Gastroesophageal sphincter (tissue), 4 donors: ENCODE data around the gene CD226. TPM values are rescaled to one million over a fixed set of nuclear protein-coding genes. Genes with fewer than 3 reads are reported as not detected.

Experiments
- ATAC-seq: fragments of 150-250 bp; one replicate; pipeline ENCODE4 v1.9.1; 2016; ENCODE audit warnings: mild to moderate bottlenecking, moderate library complexity
- H3K27ac ChIP-seq, 4 donors: fragments of 200-600 bp; sonication (generic) in 3 of 4; 1 replicate in 3 of 4; 2 replicates in 1 of 4; pipeline ENCODE4 v1.5.1; 2016 to 2019
- H3K27me3 ChIP-seq: fragments of 200-600 bp; sonication (generic); one replicate; pipeline ENCODE4 v1.5.1; 2019
- H3K36me3 ChIP-seq, 2 donors: fragments of 200-600 bp; sonication (generic); one replicate each; pipeline ENCODE4 v1.5.1; 2019; ENCODE audit warnings: control low read depth in 1 of 2
- H3K4me1 ChIP-seq, 3 donors: fragments of 200-600 bp; sonication (generic); 1 replicate in 2 of 3; 2 replicates in 1 of 3; pipeline ENCODE4 v1.5.1; 2016 to 2019; ENCODE audit warnings: control low read depth in 2 of 3
- H3K4me3 ChIP-seq, 2 donors: fragments of 200-600 bp; sonication (generic); one replicate each; pipeline ENCODE4 v1.5.1; 2019; ENCODE audit warnings: mild to moderate bottlenecking in 1 of 2, moderate library complexity in 1 of 2
- H3K9me3 ChIP-seq, 3 donors: fragments of 200-600 bp; sonication (generic); one replicate each; pipeline ENCODE4 v1.5.1; 2017 to 2019; ENCODE audit warnings: control low read depth in 2 of 3
- EP300 ChIP-seq: sonication (generic); formaldehyde crosslinking; IDR thresholded peaks from one replicate; pipeline ENCODE4 v1.6.1; 2017; ENCODE audit warnings: antibody characterized with exemption, mild to moderate bottlenecking
- POLR2A ChIP-seq, 2 donors: fragments of 450-650 bp; IDR thresholded peaks; one replicate each; pipeline ENCODE4 v1.6.1; 2017; ENCODE audit warnings: antibody characterized with exemption in 2 of 2, mild to moderate bottlenecking in 2 of 2, moderate library complexity in 1 of 2
- POLR2AphosphoS5 ChIP-seq: sonication (generic); formaldehyde crosslinking; IDR thresholded peaks from one replicate; pipeline ENCODE4 v1.6.1; 2017; ENCODE audit warnings: antibody characterized with exemption
- WGBS, 2 donors: methylation state at CpG; one replicate each; pipeline ENCODE4 v1.1.5; 2018; ENCODE audit warnings: low coverage in 1 of 2; 5-methylcytosine and 5-hydroxymethylcytosine counted together
- total RNA-seq, 4 donors: library from RNA; depleted of rRNA; stranded (reverse); fragments of >200 nt; gene quantifications; one replicate each; pipeline ENCODE4 v1.1.0, GENCODE V29; 2016
- TF ChIP-seq, protein P1 (sequence below), 4 experiments: fragments of 200-600 bp in 2 of 4; fragments of 450-650 bp in 2 of 4; sonication (generic) in 1 of 4; IDR thresholded peaks; one replicate each; pipeline ENCODE4 v1.5.1; 2017 to 2019; ENCODE audit warnings: antibody characterized with exemption in 4 of 4, mild to moderate bottlenecking in 2 of 4, moderate library complexity in 2 of 4

CD226 gene
- total RNA-seq, 4 donors from 2014 or later, result 0.66 to 2.8 (median 0.87) TPM

DNA sequence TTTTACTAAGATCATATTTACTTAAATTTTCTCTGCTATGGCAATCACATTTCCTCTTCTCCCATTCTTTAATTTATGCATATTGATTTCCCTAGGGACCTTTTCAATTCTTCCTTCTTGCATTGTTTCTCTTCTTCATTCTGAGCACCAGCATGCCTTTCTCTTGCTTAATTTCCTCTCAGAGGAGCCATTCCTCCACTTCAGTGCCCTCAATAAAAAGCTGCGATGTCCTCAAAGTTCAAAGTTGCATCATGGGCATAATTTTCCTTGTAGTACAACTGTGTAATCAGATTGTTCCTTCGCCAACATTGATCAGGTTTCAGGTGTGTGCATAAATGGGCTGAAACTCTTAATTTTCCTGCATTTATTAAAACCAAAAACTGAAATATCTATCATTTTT, 21.8 kb upstream of the CD226 start:
- 90 to 100% methylated on average over 1 to 2 of the region's 2 CpGs for WGBS, 2 donors
- no peaks in the 10 kb centered on the region for H3K36me3 ChIP-seq
- no peak overlapping the region for H3K4me3 ChIP-seq
- H3K27ac ChIP-seq, result no peak overlapping the region
- H3K9me3 ChIP-seq, result peaks cover 0 to 17% (median 0%) of the 10 kb centered on the region in 3 donors
- TF ChIP-seq POLR2AphosphoS5 (no peak), EP300 (no peak), POLR2A (IDR thresholded peaks at IDR 0.05) (no peak)
- TF ChIP-seq, protein P1, sequence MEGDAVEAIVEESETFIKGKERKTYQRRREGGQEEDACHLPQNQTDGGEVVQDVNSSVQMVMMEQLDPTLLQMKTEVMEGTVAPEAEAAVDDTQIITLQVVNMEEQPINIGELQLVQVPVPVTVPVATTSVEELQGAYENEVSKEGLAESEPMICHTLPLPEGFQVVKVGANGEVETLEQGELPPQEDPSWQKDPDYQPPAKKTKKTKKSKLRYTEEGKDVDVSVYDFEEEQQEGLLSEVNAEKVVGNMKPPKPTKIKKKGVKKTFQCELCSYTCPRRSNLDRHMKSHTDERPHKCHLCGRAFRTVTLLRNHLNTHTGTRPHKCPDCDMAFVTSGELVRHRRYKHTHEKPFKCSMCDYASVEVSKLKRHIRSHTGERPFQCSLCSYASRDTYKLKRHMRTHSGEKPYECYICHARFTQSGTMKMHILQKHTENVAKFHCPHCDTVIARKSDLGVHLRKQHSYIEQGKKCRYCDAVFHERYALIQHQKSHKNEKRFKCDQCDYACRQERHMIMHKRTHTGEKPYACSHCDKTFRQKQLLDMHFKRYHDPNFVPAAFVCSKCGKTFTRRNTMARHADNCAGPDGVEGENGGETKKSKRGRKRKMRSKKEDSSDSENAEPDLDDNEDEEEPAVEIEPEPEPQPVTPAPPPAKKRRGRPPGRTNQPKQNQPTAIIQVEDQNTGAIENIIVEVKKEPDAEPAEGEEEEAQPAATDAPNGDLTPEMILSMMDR (IDR thresholded peaks at IDR 0.05), result no peak
- H3K4me1 ChIP-seq, result no peaks in the 10 kb centered on the region
- H3K27me3 ChIP-seq, result no peaks in the 10 kb centered on the region
- ATAC-seq, result no peak

DNA sequence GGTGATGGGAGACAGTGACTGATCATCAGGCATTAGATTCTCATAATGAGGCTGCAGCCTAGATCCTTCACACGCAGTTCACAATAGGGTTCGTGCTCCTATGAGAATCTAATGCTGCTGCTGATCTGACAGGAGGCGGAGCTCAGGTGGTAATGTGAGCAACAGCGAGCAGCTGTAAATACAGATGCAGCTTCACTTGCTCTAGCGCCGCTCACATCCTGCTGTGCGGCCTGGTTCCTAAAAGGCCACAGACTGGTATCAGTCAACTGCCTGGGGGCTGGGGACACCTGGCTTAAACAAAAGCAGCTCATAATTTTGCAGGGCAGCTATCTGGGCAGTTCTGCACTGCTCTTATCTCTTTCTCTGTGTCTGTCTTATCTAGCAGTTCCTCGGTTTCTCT, 20.4 kb upstream of the CD226 start:
- TF ChIP-seq POLR2A (IDR thresholded peaks at IDR 0.05) (no peak), EP300 (no peak), POLR2AphosphoS5 (no peak)
- TF ChIP-seq, protein P1 (IDR thresholded peaks at IDR 0.05), result no peak
- no peak for ATAC-seq
- Histone ChIP-seq H3K27ac (no peak overlapping the region), H3K9me3 (peaks cover 0 to 9% (median 0%) of the 10 kb centered on the region in 3 donors), H3K4me3 (no peak overlapping the region), H3K4me1 (no peaks in the 10 kb centered on the region), H3K27me3 (no peaks in the 10 kb centered on the region), H3K36me3 (no peaks in the 10 kb centered on the region)
- WGBS, 2 donors, result 63 to 81% methylated on average over 3 to 8 of the region's 8 CpGs

DNA sequence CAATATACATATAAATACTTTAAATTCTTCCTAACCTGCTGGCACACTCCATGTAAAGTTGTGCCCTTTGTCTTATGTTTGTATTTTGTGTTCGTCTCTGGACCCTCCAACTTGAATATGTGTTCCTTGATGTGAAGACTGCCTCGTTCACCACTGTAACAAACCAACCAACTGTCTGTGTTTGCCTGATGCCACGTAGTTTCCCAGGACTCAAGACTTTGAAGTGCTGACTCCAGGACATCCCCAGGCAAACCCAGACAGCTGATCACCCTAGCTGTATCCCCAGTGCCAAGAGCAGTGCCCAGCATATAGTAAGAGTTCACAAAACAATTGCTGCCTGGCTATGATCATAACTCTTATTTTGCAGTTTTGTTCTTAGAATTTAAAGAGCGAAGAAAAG, 15.5 kb upstream of the CD226 start:
- no peak for TF ChIP-seq POLR2AphosphoS5
- TF ChIP-seq, protein P1 (IDR thresholded peaks at IDR 0.05), result no peak
- no peaks in the 10 kb centered on the region for H3K36me3 ChIP-seq
- no peaks in the 10 kb centered on the region for H3K27me3 ChIP-seq
- no peak overlapping the region for H3K4me3 ChIP-seq
- no peaks in the 10 kb centered on the region for H3K4me1 ChIP-seq
- ATAC-seq, result no peak
- no peaks in the 10 kb centered on the region for H3K9me3 ChIP-seq
- H3K27ac ChIP-seq, result no peak overlapping the region
- WGBS, 2 donors, result 84 to 95% methylated on average over 3 to 4 of the region's 4 CpGs

DNA sequence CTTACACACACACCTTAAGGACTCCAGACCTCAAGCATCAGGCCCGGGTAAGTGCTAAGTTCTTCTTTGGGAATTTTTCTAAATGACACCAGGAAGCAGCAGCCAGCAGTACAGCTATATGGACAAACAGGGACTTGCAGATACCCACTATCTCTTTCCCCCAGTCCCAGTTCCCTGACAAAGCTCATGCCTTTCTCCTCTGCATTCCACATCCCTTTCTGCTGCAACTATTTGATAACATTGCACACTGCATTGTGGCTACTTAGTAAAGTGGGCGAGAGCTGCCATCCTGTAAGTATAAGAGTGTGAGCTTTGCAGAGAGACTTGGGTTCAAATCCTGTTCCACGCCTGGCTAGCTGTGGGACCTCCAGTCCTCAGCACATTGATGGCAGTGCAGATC, 14.0 kb upstream of the CD226 start:
- H3K27me3 ChIP-seq, result no peaks in the 10 kb centered on the region
- H3K36me3 ChIP-seq, result no peaks in the 10 kb centered on the region
- no peaks in the 10 kb centered on the region for H3K4me1 ChIP-seq
- WGBS, 2 donors, result 100% methylated on average over 1 of the region's 3 CpGs
- H3K9me3 ChIP-seq, result no peaks in the 10 kb centered on the region
- no peak for ATAC-seq
- no peak overlapping the region for H3K27ac ChIP-seq
- no peak overlapping the region for H3K4me3 ChIP-seq
- no peak for TF ChIP-seq POLR2A (IDR thresholded peaks at IDR 0.05)
- TF ChIP-seq POLR2AphosphoS5, result no peak
- TF ChIP-seq EP300, result no peak
- TF ChIP-seq, protein P1 (IDR thresholded peaks at IDR 0.05), result no peak

DNA sequence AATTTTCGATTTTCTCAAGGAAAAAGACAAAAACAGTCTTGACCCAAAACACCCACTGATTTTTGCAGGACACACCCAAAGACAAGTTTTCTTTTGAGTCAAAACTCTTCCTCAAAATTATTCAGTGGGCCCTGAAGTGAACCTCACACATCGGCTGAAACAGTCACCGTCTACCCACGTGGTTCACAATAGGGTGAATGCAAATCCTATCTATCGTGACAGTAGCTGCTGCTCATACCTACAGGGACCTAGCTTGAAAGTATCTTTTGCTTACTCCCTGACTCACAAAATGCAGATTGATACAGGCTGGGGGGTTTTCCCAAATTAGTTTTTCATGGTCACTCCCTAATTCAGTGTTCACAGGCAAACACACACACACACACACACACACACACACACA, 10.7 kb upstream of the CD226 start:
- Histone ChIP-seq H3K27me3 (no peaks in the 10 kb centered on the region), H3K27ac (no peak overlapping the region)

More for the DNA sequence above, 10.7 kb upstream of the CD226 start:
- Histone ChIP-seq H3K4me3 (no peak overlapping the region), H3K36me3 (no peaks in the 10 kb centered on the region), H3K9me3 (no peaks in the 10 kb centered on the region), H3K4me1 (no peaks in the 10 kb centered on the region)
- TF ChIP-seq EP300 (no peak), POLR2AphosphoS5 (no peak), POLR2A (IDR thresholded peaks at IDR 0.05) (no peak)
- TF ChIP-seq, protein P1 (IDR thresholded peaks at IDR 0.05), result no peak
- WGBS, 2 donors, result 83% methylated on average over 5 of the region's 5 CpGs
- ATAC-seq, result no peak
